IMR-90 (cell line): ENCODE results near the gene YES1. TPM values are rescaled to one million over a fixed set of nuclear protein-coding genes. Genes with fewer than 3 reads are reported as not detected.

Experiments used
- ATAC-seq: fragments of 200-7000 bp; cut with Tn5 transposase; 2 replicates; pipeline ENCODE4 v1.9.1; 2020; ENCODE audit warnings: low read depth, mild to moderate bottlenecking, moderate library complexity
- BruUV-seq: library from RNA; stranded (reverse); fragments of 400-500 nt; replicated peaks from 2 replicates; lab custom pipeline; 2021; lab: Mats Ljungman, UMichigan
- CTCF ChIA-PET: fragments of 300-600 bp; formaldehyde crosslinking; extraction: SDS; loops from one replicate; lab custom pipeline; 2021; ENCODE audit warnings: antibody characterized with exemption; lab: Yijun Ruan, JAX
- POLR2A ChIA-PET: fragments of 300-600 bp; sonication (Branson Sonifier 250); formaldehyde crosslinking; loops from one replicate; lab custom pipeline; 2022; ENCODE audit warnings: antibody characterized with exemption; ENCODE audit not compliant: unreplicated experiment; lab: Charles Lee
- DNase-seq: peaks from one replicate; pipeline ENCODE4 v3.0.0; 2013
- H2AFZ ChIP-seq: replicated peaks from 2 replicates; pipeline ENCODE3; 2013; ENCODE audit warnings: low read length, mild to moderate bottlenecking; ENCODE audit not compliant: poor library complexity
- H2AK5ac ChIP-seq: 2 replicates; pipeline ENCODE4 v1.6.1; 2013; ENCODE audit warnings: low read depth, low read length, inconsistent platforms
- H2AK9ac ChIP-seq: replicated peaks from 2 replicates; pipeline ENCODE3; 2013; ENCODE audit warnings: mild to moderate bottlenecking, low read depth, low read length, moderate library complexity; ENCODE audit not compliant: poor library complexity
- H2BK120ac ChIP-seq: 2 replicates; pipeline ENCODE4 v1.6.1; 2013; ENCODE audit warnings: low read depth, low read length, inconsistent platforms
- H2BK15ac ChIP-seq: 3 replicates; pipeline ENCODE4 v1.6.1; 2013; ENCODE audit warnings: low read depth, low read length, inconsistent platforms
- H2BK20ac ChIP-seq: 2 replicates; pipeline ENCODE4 v1.6.1; 2013; ENCODE audit warnings: low read depth, mild to moderate bottlenecking, inconsistent platforms, low read length, moderate library complexity
- H2BK5ac ChIP-seq: 2 replicates; pipeline ENCODE4 v1.6.1; 2013; ENCODE audit warnings: mild to moderate bottlenecking, low read depth, low read length, inconsistent platforms; ENCODE audit not compliant: poor library complexity, severe bottlenecking
- H3K14ac ChIP-seq: replicated peaks from 2 replicates; pipeline ENCODE4 v1.6.1; 2013; ENCODE audit warnings: low read depth, low read length, inconsistent platforms
- H3K18ac ChIP-seq: 2 replicates; pipeline ENCODE4 v1.6.1; 2013; ENCODE audit warnings: low read depth, low read length, control low read depth
- H3K23ac ChIP-seq: 2 replicates; pipeline ENCODE4 v1.6.1; 2013; ENCODE audit warnings: low read depth, low read length, inconsistent platforms
- H3K27ac ChIP-seq: 2 replicates; pipeline ENCODE4 v1.5.1; 2013; ENCODE audit warnings: mild to moderate bottlenecking, control low read depth, low read length; ENCODE audit not compliant: insufficient read depth
- H3K27me3 ChIP-seq: 2 replicates; pipeline ENCODE4 v1.6.1; 2013; ENCODE audit warnings: low read length; ENCODE audit not compliant: control insufficient read depth, insufficient read depth
- H3K36me3 ChIP-seq: 2 replicates; pipeline ENCODE4 v1.6.1; 2013; ENCODE audit warnings: low read length, mixed read lengths; ENCODE audit not compliant: control insufficient read depth, insufficient read depth
- H3K4ac ChIP-seq: 2 replicates; pipeline ENCODE4 v1.6.1; 2013; ENCODE audit warnings: low read depth, low read length, inconsistent platforms
- H3K4me1 ChIP-seq: 2 replicates; pipeline ENCODE4 v1.6.1; 2013; ENCODE audit warnings: low read length, mixed read lengths; ENCODE audit not compliant: control insufficient read depth, insufficient read depth
- H3K4me2 ChIP-seq: 2 replicates; pipeline ENCODE4 v1.6.1; 2013; ENCODE audit warnings: low read depth, mild to moderate bottlenecking, control low read depth, low read length, moderate library complexity
- H3K4me3 ChIP-seq: 2 replicates; pipeline ENCODE4 v1.5.1; 2013; ENCODE audit warnings: low read depth, mild to moderate bottlenecking, control low read depth, low read length, moderate library complexity; ENCODE audit not compliant: insufficient read depth
- H3K56ac ChIP-seq: 2 replicates; pipeline ENCODE4 v1.6.1; 2013; ENCODE audit warnings: low read length, inconsistent platforms; ENCODE audit not compliant: insufficient read depth; ENCODE audit errors: extremely low read depth
- H3K79me1 ChIP-seq, 2 experiments: 2 replicates each; pipeline ENCODE4 v1.6.1; 2013; ENCODE audit warnings: low read length in 2 of 2, inconsistent platforms in 1 of 2, low read depth in 1 of 2
- H3K9ac ChIP-seq: 2 replicates; pipeline ENCODE4 v1.6.1; 2013; ENCODE audit warnings: low read depth, low read length, control low read depth
- H3K9me1 ChIP-seq: 2 replicates; pipeline ENCODE4 v1.6.1; 2013; ENCODE audit warnings: low read length, inconsistent platforms; ENCODE audit not compliant: insufficient read depth
- H3K9me3 ChIP-seq: 2 replicates; pipeline ENCODE4 v1.6.1; 2013; ENCODE audit warnings: low read length; ENCODE audit not compliant: control insufficient read depth, insufficient read depth
- H4K20me1 ChIP-seq: 2 replicates; pipeline ENCODE4 v1.6.1; 2013; ENCODE audit warnings: low read length, inconsistent platforms; ENCODE audit not compliant: insufficient read depth
- H4K5ac ChIP-seq: 2 replicates; pipeline ENCODE4 v1.6.1; 2013; ENCODE audit warnings: mild to moderate bottlenecking, low read depth, low read length, control low read depth
- H4K8ac ChIP-seq, 2 experiments: 2 replicates each; pipeline ENCODE4 v1.6.1; 2013; ENCODE audit warnings: low read depth in 2 of 2, low read length in 2 of 2, control low read depth in 1 of 2, inconsistent platforms in 1 of 2
- H4K91ac ChIP-seq: 2 replicates; pipeline ENCODE4 v1.6.1; 2013; ENCODE audit warnings: low read depth, low read length, inconsistent platforms; ENCODE audit not compliant: insufficient read depth
- BHLHE40 ChIP-seq: fragments of 150-350 bp; IDR thresholded peaks from 2 replicates; pipeline ENCODE4 v1.6.1; 2016; ENCODE audit warnings: mild to moderate bottlenecking, low read depth, low read length
- CEBPB ChIP-seq: IDR thresholded peaks from 2 replicates; pipeline ENCODE4 v1.6.1; 2012; ENCODE audit warnings: low read depth, low read length, improper control_type of control experiment
- CHD1 ChIP-seq: IDR thresholded peaks from 2 replicates; pipeline ENCODE4 v1.6.1; 2012; ENCODE audit warnings: low read depth, low read length, improper control_type of control experiment
- FOS ChIP-seq: fragments of 150-350 bp; IDR thresholded peaks from 2 replicates; pipeline ENCODE4 v1.6.1; 2016; ENCODE audit warnings: low read depth, low read length
- MAFK ChIP-seq: IDR thresholded peaks from 2 replicates; pipeline ENCODE4 v1.6.1; 2012; ENCODE audit warnings: low read depth, low read length, improper control_type of control experiment
- MAZ ChIP-seq: IDR thresholded peaks from 2 replicates; pipeline ENCODE4 v1.6.1; 2012; ENCODE audit warnings: low read depth, mild to moderate bottlenecking, low read length, improper control_type of control experiment, moderate library complexity, borderline replicate concordance
- MXI1 ChIP-seq: IDR thresholded peaks from 2 replicates; pipeline ENCODE4 v1.6.1; 2012; ENCODE audit warnings: low read depth, mild to moderate bottlenecking, low read length, moderate library complexity, borderline replicate concordance
- NFE2L2 ChIP-seq: fragments of 150-350 bp; IDR thresholded peaks from 2 replicates; pipeline ENCODE4 v1.6.1; 2016; ENCODE audit warnings: low read depth, mild to moderate bottlenecking, low read length
- POLR2A ChIP-seq: IDR thresholded peaks from 2 replicates; pipeline ENCODE4 v1.6.1; 2012; ENCODE audit warnings: mild to moderate bottlenecking, low read depth, low read length
- RAD21 ChIP-seq: IDR thresholded peaks from 2 replicates; pipeline ENCODE4 v1.6.1; 2012; ENCODE audit warnings: low read length, improper control_type of control experiment
- RCOR1 ChIP-seq: IDR thresholded peaks from 2 replicates; pipeline ENCODE4 v1.6.1; 2012; ENCODE audit warnings: mild to moderate bottlenecking, low read length, improper control_type of control experiment; ENCODE audit not compliant: insufficient replicate concordance
- RFX5 ChIP-seq: IDR thresholded peaks from 2 replicates; pipeline ENCODE4 v1.8.0; 2012; ENCODE audit warnings: low read depth, mild to moderate bottlenecking, low read length, moderate library complexity
- SMC3 ChIP-seq: fragments of 150-350 bp; IDR thresholded peaks from 2 replicates; pipeline ENCODE4 v1.6.1; 2016; ENCODE audit warnings: low read depth, mild to moderate bottlenecking, antibody characterized with exemption, low read length, moderate library complexity
- WGBS, 2 experiments: methylation state at CpG; one replicate each; pipeline versions ENCODE4 v1.1.5 to v1.1.7; 2013; ENCODE audit warnings: missing lambda C conversion rate in 2 of 2; ENCODE audit not compliant: insufficient read length in 1 of 2; ENCODE audit errors: extremely low coverage in 2 of 2; 5-methylcytosine and 5-hydroxymethylcytosine counted together
- dilution Hi-C: fragments of 300-500 bp; cut with HindIII; formaldehyde crosslinking; loops from one replicate; pipeline ENCODE4 v1.14.3; 2018; ENCODE audit warnings: low sequenced_read_pairs; ENCODE audit not compliant: unreplicated experiment
- in situ Hi-C: fragments of 300-500 bp; cut with MboI; formaldehyde crosslinking; loops from 3 replicates; pipeline ENCODE4 v1.14.3; 2019; ENCODE audit warnings: low sequenced_read_pairs, inconsistent platforms, mixed read lengths
- intact Hi-C: fragments of 100-400 bp; cut with micrococcal nuclease; formaldehyde crosslinking; loops from 2 replicates; pipeline ENCODE4 v1.10.0; 2022
- polyA plus RNA-seq, 3 experiments: library from polyadenylated mRNA; depleted of rRNA; stranded (reverse); fragments of >200 nt; gene quantifications; 2 replicates each; pipeline ENCODE4 v1.2.3, GENCODE V29; 2012; ENCODE audit warnings: low replicate concordance in 1 of 3
- total RNA-seq: library from RNA; depleted of rRNA; stranded (reverse); fragments of >200 nt; gene quantifications from 2 replicates; pipeline ENCODE4 v1.2.3, GENCODE V29; 2012
- TF ChIP-seq, protein P1 (sequence below): fragments of 150-350 bp; IDR thresholded peaks from 2 replicates; pipeline ENCODE4 v1.6.1; 2016; ENCODE audit warnings: low read depth, mild to moderate bottlenecking, low read length, moderate library complexity, borderline replicate concordance
- TF ChIP-seq, protein P2 (sequence below): fragments of 150-350 bp; IDR thresholded peaks from 2 replicates; pipeline ENCODE4 v1.6.1; 2017; ENCODE audit warnings: mild to moderate bottlenecking, antibody characterized with exemption, low read length, low read depth
- TF ChIP-seq, protein P3 (sequence below): conservative IDR thresholded peaks from 2 replicates; pipeline ENCODE4 v1.5.1; 2012; ENCODE audit warnings: mild to moderate bottlenecking, low read depth, low read length, improper control_type of control experiment

YES1 gene
- total and polyA plus RNA-seq, 2 of the 4 experiments (the other 2 are of a cell fraction): 16.7 to 62.0 TPM

DNA sequence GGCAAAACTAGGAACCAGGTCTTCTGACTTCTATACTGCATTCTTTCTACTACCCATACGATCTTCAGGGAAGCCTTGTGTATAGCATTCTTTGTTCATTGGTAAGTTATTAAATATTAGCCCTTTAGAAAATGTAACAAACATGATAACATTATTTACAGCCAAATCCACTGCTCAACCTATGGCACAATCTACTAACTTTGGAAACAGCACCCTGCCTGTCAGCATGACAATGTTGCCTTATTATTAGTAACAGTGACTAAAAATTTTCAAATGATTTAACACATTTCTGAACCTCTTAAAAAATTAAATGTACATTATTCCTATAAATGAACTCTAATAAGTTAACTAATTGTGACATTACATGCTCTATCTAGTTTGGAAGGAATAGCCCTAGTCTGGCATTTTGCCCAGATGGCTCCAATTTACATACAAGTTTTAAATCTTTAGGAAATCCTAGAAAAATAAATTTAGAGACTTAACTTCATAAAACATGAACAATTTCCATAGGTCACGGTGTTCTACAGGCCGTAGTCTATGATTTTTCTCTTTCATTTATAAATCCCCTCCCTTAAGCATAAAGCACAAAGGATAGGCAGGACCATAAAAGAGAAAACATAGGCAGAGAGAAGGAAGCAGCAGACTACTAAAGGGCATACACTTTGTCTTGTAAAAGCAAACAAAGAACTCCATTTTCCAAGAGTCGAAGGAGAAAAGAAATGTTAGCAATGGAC, 33.7 kb downstream of the YES1 start:
- Histone ChIP-seq H2BK15ac (no peak overlapping the region), H3K27ac (no peak overlapping the region), H3K4me2 (peak overlapping the region; percentile 46; the same call in 1 of the 2 replicates), H4K20me1 (peaks cover 13% of the 10 kb centered on the region), H4K8ac (no peak overlapping the region), H4K91ac (no peak overlapping the region), H3K9ac (no peak overlapping the region), H3K36me3 (no peaks in the 10 kb centered on the region), H3K4me1 (peaks cover 2% of the 10 kb centered on the region; the same call in 1 of the 2 replicates), H3K4ac (no peak overlapping the region), H3K56ac (no peak overlapping the region), H3K14ac (no peak overlapping the region), H3K9me1 (peaks cover 3% of the 10 kb centered on the region; the same call in 1 of the 2 replicates), H2BK5ac (no peak overlapping the region), H3K23ac (no peak overlapping the region), H3K18ac (no peak overlapping the region), H2AK5ac (no peak overlapping the region), H2AK9ac (no peak overlapping the region), H3K9me3 (no peaks in the 10 kb centered on the region), H2AFZ (no peak overlapping the region), H2BK120ac (no peak overlapping the region), H3K79me1 (peaks cover 39 to 60% of the 10 kb centered on the region in 2 experiments), H3K4me3 (no peak overlapping the region), H2BK20ac (no peak overlapping the region), H3K27me3 (no peaks in the 10 kb centered on the region), H4K5ac (no peak overlapping the region)
- POLR2A ChIA-PET: no interaction called here
- no TSS peak for BruUV-seq
- no CpG with 5 or more reads among the region's 4 CpGs for WGBS, 2 experiments
- CTCF ChIA-PET: no interaction called here
- peak; percentile 63 for ATAC-seq
- DNase-seq: peak; percentile 16
- in situ Hi-C loops: no loop called here
- intact Hi-C loops: no loop called here
- dilution Hi-C loops: no loop called here
- TF ChIP-seq, protein P1, sequence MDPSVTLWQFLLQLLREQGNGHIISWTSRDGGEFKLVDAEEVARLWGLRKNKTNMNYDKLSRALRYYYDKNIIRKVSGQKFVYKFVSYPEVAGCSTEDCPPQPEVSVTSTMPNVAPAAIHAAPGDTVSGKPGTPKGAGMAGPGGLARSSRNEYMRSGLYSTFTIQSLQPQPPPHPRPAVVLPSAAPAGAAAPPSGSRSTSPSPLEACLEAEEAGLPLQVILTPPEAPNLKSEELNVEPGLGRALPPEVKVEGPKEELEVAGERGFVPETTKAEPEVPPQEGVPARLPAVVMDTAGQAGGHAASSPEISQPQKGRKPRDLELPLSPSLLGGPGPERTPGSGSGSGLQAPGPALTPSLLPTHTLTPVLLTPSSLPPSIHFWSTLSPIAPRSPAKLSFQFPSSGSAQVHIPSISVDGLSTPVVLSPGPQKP: no peak
- no peak for TF ChIP-seq MXI1
- TF ChIP-seq, protein P2, sequence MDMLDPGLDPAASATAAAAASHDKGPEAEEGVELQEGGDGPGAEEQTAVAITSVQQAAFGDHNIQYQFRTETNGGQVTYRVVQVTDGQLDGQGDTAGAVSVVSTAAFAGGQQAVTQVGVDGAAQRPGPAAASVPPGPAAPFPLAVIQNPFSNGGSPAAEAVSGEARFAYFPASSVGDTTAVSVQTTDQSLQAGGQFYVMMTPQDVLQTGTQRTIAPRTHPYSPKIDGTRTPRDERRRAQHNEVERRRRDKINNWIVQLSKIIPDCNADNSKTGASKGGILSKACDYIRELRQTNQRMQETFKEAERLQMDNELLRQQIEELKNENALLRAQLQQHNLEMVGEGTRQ: no peak
- no peak for TF ChIP-seq FOS
- TF ChIP-seq RAD21: no peak
- no peak for TF ChIP-seq CEBPB
- no peak for TF ChIP-seq MAZ
- no peak for TF ChIP-seq POLR2A
- TF ChIP-seq MAFK: no peak
- TF ChIP-seq CHD1: no peak
- no peak for TF ChIP-seq RFX5
- no peak for TF ChIP-seq NFE2L2
- no peak for TF ChIP-seq SMC3
- TF ChIP-seq, protein P3, sequence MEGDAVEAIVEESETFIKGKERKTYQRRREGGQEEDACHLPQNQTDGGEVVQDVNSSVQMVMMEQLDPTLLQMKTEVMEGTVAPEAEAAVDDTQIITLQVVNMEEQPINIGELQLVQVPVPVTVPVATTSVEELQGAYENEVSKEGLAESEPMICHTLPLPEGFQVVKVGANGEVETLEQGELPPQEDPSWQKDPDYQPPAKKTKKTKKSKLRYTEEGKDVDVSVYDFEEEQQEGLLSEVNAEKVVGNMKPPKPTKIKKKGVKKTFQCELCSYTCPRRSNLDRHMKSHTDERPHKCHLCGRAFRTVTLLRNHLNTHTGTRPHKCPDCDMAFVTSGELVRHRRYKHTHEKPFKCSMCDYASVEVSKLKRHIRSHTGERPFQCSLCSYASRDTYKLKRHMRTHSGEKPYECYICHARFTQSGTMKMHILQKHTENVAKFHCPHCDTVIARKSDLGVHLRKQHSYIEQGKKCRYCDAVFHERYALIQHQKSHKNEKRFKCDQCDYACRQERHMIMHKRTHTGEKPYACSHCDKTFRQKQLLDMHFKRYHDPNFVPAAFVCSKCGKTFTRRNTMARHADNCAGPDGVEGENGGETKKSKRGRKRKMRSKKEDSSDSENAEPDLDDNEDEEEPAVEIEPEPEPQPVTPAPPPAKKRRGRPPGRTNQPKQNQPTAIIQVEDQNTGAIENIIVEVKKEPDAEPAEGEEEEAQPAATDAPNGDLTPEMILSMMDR: no peak
- TF ChIP-seq BHLHE40: no peak
- TF ChIP-seq RCOR1: no peak
